Activated naive CD4-positive, alpha-beta T cell treated with anti-CD3 and anti-CD28 coated beads, Interleukin-2, amount 10 ng/mL, durations not matched to agents 7 days and 5 days (primary cell): ENCODE data around the gene PFDN1.
A peak's percentile ranks its signal among the peaks of the same experiment; 100 is the strongest.

ENCODE experiments used
- CTCF ChIA-PET: fragments of 350-600 bp; sonication (Branson Sonifier 250); formaldehyde crosslinking; loops from one replicate; lab custom pipeline; 2021; ENCODE audit warnings: antibody characterized with exemption; lab: Charles Lee
- DNase-seq: peaks from one replicate; pipeline ENCODE4 v3.0.0-alpha.2; 2020
- H3K27ac Mint-ChIP-seq: one replicate; pipeline ENCODE4 v1.8.0; 2021; ENCODE audit warnings: mild to moderate bottlenecking, moderate library complexity, mixed read lengths
- H3K27me3 Mint-ChIP-seq: one replicate; pipeline ENCODE4 v1.8.0; 2021; ENCODE audit warnings: mild to moderate bottlenecking, mixed read lengths
- H3K36me3 Mint-ChIP-seq: one replicate; pipeline ENCODE4 v1.8.0; 2021; ENCODE audit warnings: mixed read lengths
- H3K4me1 Mint-ChIP-seq: one replicate; pipeline ENCODE4 v1.8.0; 2021; ENCODE audit warnings: mixed read lengths
- H3K4me3 Mint-ChIP-seq: one replicate; pipeline ENCODE4 v1.8.0; 2021; ENCODE audit warnings: mild to moderate bottlenecking, moderate library complexity, mixed read lengths
- H3K9me3 Mint-ChIP-seq: one replicate; pipeline ENCODE4 v1.8.0; 2021; ENCODE audit warnings: mixed read lengths

PFDN1 gene

DNA sequence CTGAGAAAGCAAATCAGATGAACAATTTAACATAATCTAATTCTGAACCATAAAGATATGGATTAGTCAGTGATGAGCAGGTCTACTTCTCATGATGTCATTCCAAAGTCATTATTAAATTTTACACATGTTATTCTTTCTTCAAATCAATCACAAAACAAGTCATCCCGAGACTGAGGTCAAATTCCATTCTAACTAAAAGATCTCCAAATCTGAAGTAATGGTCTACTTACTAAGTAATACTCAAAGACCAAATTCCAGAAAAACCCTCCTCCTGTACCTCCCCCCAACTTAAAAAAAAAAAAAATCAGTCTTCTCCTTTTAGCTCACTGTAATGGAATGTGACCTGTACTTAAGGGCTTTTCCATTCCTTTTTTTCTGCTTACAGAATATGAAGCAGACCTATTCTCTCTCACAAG, 4.7 kb downstream of the PFDN1 start:
- Mint-ChIP-seq H3K9me3 (no peaks in the 10 kb centered on the region), H3K27me3 (no peaks in the 10 kb centered on the region), H3K36me3 (peaks cover 39% of the 10 kb centered on the region), H3K27ac (no peak overlapping the region), H3K4me3 (no peak overlapping the region), H3K4me1 (peaks cover 65% of the 10 kb centered on the region)
- no peak for DNase-seq
- CTCF ChIA-PET, result no interaction called here

GRCh38 chr5:140297283-140297682, 5.6 kb downstream of the PFDN1 start:
- Mint-ChIP-seq H3K4me3 (no peak overlapping the region), H3K27ac (no peak overlapping the region), H3K4me1 (peaks cover 68% of the 10 kb centered on the region), H3K27me3 (no peaks in the 10 kb centered on the region), H3K36me3 (peaks cover 42% of the 10 kb centered on the region), H3K9me3 (no peaks in the 10 kb centered on the region)
- DNase-seq, result no peak
- CTCF ChIA-PET, result interaction anchor here (0.6 kb wide), 1 partner anchor 51 kb away, joined by 3 read pairs; no protein-coding TSS in a partner anchor

DNA sequence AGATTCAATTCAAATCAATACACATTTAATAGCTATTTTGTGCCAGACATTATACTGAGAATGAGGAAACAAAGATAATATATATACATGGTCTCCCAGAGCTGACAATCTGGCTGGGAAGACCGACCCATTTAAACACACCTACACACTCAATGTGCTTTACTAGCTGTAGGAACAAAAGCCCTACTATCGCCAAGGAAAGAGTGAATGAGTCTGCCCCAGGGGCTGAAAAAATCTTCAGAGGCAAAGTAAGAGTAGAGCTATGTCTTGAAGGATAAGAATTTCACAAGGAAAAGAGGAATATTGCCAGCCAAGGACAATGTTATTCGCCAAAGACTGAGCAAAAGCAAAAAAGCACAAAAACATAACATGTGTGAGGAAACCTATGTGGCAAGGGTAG, 6.6 kb downstream of the PFDN1 start:
- Mint-ChIP-seq H3K27me3 (no peaks in the 10 kb centered on the region), H3K27ac (peak overlapping the region; percentile 61), H3K4me1 (peaks cover 65% of the 10 kb centered on the region), H3K4me3 (no peak overlapping the region), H3K36me3 (peaks cover 45% of the 10 kb centered on the region), H3K9me3 (no peaks in the 10 kb centered on the region)
- no peak for DNase-seq
- CTCF ChIA-PET, result interaction anchor here (0.7 to 1.2 kb wide), 3 partner anchors 13 to 56 kb away, joined by 3 read pairs; no protein-coding TSS in a partner anchor

DNA sequence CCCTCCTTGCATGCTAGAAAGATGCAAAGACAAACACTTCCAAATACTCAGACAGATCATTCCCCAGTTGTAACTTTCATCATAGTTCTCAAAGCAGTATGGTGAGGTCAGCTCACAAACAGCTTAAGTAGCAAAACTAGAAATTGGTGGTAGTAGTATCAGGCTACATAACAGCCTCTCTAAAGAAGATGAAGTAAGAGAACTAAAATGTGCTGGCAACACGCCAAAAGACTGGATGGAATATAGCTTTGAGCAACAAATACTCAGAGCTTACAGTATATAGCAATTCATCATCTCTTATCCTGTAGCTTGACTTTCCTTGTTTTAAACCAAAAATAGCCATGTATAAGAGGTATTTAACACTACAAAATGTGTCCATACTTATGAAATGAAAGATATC, 7.5 kb downstream of the PFDN1 start:
- Mint-ChIP-seq H3K27ac (no peak overlapping the region), H3K4me3 (no peak overlapping the region), H3K27me3 (no peaks in the 10 kb centered on the region), H3K4me1 (peaks cover 61% of the 10 kb centered on the region), H3K36me3 (peaks cover 49% of the 10 kb centered on the region), H3K9me3 (no peaks in the 10 kb centered on the region)
- DNase-seq, result no peak
- CTCF ChIA-PET, result interaction anchor here (3.3 kb wide), 1 partner anchor 51 kb away, joined by 16 read pairs; no protein-coding TSS in a partner anchor

GRCh38 chr5:140294753-140295152, 8.1 kb downstream of the PFDN1 start:
- Mint-ChIP-seq H3K27me3 (no peaks in the 10 kb centered on the region), H3K36me3 (peaks cover 48% of the 10 kb centered on the region), H3K4me1 (peaks cover 57% of the 10 kb centered on the region), H3K27ac (no peak overlapping the region), H3K9me3 (no peaks in the 10 kb centered on the region), H3K4me3 (no peak overlapping the region)
- CTCF ChIA-PET, result interaction anchor here (3.3 kb wide), 1 partner anchor 50 kb away, joined by 16 read pairs; no protein-coding TSS in a partner anchor
- no peak for DNase-seq

DNA sequence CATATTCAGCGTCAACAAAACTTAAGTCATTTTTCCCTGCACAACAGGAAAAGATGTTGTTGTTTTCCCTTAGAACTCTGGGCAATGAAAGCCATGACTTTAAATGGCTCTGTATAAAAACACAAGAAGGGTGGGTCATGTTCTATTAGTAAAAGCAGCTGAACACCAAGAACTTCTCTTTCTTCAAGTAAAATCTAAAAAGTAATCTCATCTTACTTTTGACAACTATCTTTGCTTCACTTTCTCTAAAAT, 9.1 kb downstream of the PFDN1 start:
- Mint-ChIP-seq H3K27me3 (no peaks in the 10 kb centered on the region), H3K9me3 (no peaks in the 10 kb centered on the region), H3K4me1 (peaks cover 61% of the 10 kb centered on the region), H3K36me3 (peaks cover 47% of the 10 kb centered on the region), H3K4me3 (no peak overlapping the region), H3K27ac (no peak overlapping the region)
- CTCF ChIA-PET, result interaction anchor here (3.3 kb wide), 1 partner anchor 49 kb away, joined by 16 read pairs; no protein-coding TSS in a partner anchor
- no peak for DNase-seq

- Mint-ChIP-seq H3K4me3 (peak overlapping the region; percentile 11), H3K27me3 (no peaks in the 10 kb centered on the region), H3K36me3 (peaks cover 45% of the 10 kb centered on the region), H3K27ac (peak overlapping the region; percentile 50), H3K9me3 (no peaks in the 10 kb centered on the region), H3K4me1 (peaks cover 60% of the 10 kb centered on the region)
- CTCF ChIA-PET, result interaction anchor here (0.9 to 3.3 kb wide), 4 partner anchors 13 to 58 kb away, joined by 3 to 16 read pairs (median 4); no protein-coding TSS in a partner anchor
- DNase-seq, result no peak
Measured at GRCh38 chr5:140293091-140293848, 9.6 kb downstream of the PFDN1 start.

DNA sequence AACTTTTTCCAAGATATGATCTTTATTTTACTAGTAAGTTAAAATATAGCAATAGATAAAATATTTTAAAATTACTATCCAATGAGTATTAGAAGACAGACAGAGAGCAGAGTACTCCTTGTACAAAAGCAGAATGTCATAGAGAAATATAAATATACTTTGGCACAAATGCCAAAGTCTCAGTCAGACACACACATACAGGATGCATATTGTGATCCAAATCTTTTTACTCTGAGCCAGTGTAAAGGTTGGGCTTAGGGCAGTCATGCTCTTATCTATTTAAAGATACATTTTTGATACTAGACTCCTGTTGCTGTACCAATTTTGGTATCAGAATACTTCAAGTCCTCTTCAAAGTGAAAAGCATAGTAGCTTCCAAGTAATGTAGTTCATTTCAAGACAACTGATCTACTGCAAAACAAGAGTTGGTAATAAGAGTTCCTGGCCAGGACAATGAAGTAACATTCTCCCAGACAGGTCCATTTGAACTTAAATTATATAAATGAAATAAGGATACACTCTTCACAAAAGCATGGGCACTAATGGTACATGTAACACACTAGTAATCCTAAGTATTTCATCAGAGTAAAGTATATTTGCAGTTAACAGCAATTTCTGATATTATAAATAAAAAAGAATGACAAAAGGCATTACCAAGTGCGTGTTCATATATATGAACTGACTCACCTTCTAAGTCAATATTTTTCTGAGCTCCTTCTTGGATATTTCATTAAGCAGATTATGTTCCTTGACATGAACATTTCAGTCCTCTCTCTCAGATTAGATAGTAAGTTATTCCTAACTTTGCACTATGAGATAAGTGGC, 10.5 kb downstream of the PFDN1 start:
- no peaks in the 10 kb centered on the region for H3K9me3 Mint-ChIP-seq
- H3K27ac Mint-ChIP-seq, result peak overlapping the region; percentile 50
- CTCF ChIA-PET, result interaction anchor here (0.9 to 3.3 kb wide), 4 partner anchors 12 to 59 kb away, joined by 3 to 16 read pairs (median 4); no protein-coding TSS in a partner anchor
- H3K27me3 Mint-ChIP-seq, result no peaks in the 10 kb centered on the region
- peaks cover 57% of the 10 kb centered on the region for H3K4me1 Mint-ChIP-seq
- H3K4me3 Mint-ChIP-seq, result peak overlapping the region; percentile 11
- peaks cover 42% of the 10 kb centered on the region for H3K36me3 Mint-ChIP-seq
- no peak for DNase-seq

DNA sequence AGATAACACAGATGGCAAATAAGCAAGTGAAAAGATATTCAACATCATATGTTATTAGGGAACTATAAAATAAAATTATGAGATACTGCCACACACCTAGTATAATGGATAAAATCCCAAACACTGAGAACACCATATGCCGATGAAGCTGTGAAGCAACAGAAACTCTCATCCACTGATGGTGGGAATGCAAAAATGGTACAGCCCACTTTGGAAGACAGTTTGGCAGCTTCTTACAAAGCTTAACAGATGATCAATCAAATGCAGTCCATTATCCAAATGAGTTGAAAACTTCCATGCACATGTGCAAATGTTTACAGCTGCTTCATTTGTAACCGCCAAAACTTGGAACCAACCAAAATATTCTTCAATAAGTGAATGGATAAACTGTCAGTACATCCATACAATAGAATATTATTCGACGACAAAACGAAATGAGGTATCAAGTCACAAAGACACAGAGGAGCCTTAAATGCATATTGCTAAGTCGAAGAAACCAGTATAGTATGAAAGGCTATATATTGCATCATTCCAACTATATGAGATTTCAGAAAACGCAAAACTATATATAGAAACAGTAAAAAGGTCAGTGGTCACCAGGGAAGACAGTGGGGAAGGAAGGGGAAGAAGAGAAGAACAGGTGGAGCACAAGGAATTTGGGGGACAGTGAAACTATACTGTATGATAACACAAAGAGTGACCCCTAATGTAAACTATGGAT, 14.9 kb downstream of the PFDN1 start:
- Mint-ChIP-seq H3K27me3 (no peaks in the 10 kb centered on the region), H3K36me3 (peaks cover 30% of the 10 kb centered on the region), H3K27ac (no peak overlapping the region), H3K9me3 (no peaks in the 10 kb centered on the region), H3K4me1 (peaks cover 47% of the 10 kb centered on the region), H3K4me3 (no peak overlapping the region)
- CTCF ChIA-PET, result interaction anchor here (1.1 kb wide), 1 partner anchor 43 kb away, joined by 4 read pairs; no protein-coding TSS in a partner anchor
- DNase-seq, result no peak

GRCh38 chr5:140286424-140286823, 16.5 kb downstream of the PFDN1 start:
- Mint-ChIP-seq H3K36me3 (peaks cover 23% of the 10 kb centered on the region), H3K4me3 (no peak overlapping the region), H3K27ac (no peak overlapping the region), H3K9me3 (no peaks in the 10 kb centered on the region), H3K4me1 (peaks cover 39% of the 10 kb centered on the region), H3K27me3 (no peaks in the 10 kb centered on the region)
- DNase-seq, result no peak
- CTCF ChIA-PET, result interaction anchor here (0.6 kb wide), 1 partner anchor 67 kb away, joined by 3 read pairs; no protein-coding TSS in a partner anchor

GRCh38 chr5:140284013-140284412, 18.9 kb downstream of the PFDN1 start:
- H3K27me3 Mint-ChIP-seq, result no peaks in the 10 kb centered on the region
- no peak for DNase-seq
- no peak overlapping the region for H3K4me3 Mint-ChIP-seq
- H3K9me3 Mint-ChIP-seq, result no peaks in the 10 kb centered on the region
- H3K27ac Mint-ChIP-seq, result no peak overlapping the region
- CTCF ChIA-PET, result no interaction called here
- peaks cover 16% of the 10 kb centered on the region for H3K36me3 Mint-ChIP-seq
- peaks cover 31% of the 10 kb centered on the region for H3K4me1 Mint-ChIP-seq

GRCh38 chr5:140282266-140282665, 20.6 kb downstream of the PFDN1 start:
- peaks cover 3% of the 10 kb centered on the region for H3K9me3 Mint-ChIP-seq
- H3K4me3 Mint-ChIP-seq, result no peak overlapping the region
- DNase-seq, result no peak
- CTCF ChIA-PET, result interaction anchor here (1.0 to 1.1 kb wide), 2 partner anchors 8 to 67 kb away, joined by 3 to 4 read pairs; no protein-coding TSS in a partner anchor
- no peaks in the 10 kb centered on the region for H3K27me3 Mint-ChIP-seq
- peaks cover 24% of the 10 kb centered on the region for H3K36me3 Mint-ChIP-seq
- H3K27ac Mint-ChIP-seq, result no peak overlapping the region
- H3K4me1 Mint-ChIP-seq, result peaks cover 29% of the 10 kb centered on the region

DNA sequence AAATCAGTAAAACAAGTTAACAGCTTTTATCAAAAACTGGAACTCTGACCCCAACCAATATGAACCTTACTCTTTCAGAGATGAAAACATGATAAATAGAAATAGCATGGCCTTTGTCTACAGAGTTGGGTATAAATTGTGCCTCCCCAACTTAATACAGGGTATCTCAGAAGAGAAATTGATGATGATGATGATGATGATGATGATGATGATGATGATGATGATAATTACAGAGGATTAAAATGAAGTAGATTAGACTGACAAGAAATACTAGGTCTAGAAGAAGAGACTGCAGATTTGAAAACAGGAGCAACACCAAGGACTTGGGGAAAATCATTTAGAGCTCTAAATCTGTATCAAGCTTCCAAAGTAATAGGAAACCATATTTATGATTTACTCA, 27.1 kb downstream of the PFDN1 start:
- no peak for DNase-seq
- H3K4me3 Mint-ChIP-seq, result no peak overlapping the region
- no peaks in the 10 kb centered on the region for H3K27me3 Mint-ChIP-seq
- peaks cover 38% of the 10 kb centered on the region for H3K36me3 Mint-ChIP-seq
- CTCF ChIA-PET, result interaction anchor here (0.6 kb wide), 1 partner anchor 32 kb away, joined by 3 read pairs; no protein-coding TSS in a partner anchor
- peaks cover 3% of the 10 kb centered on the region for H3K9me3 Mint-ChIP-seq
- H3K27ac Mint-ChIP-seq, result no peak overlapping the region
- H3K4me1 Mint-ChIP-seq, result peaks cover 30% of the 10 kb centered on the region
